ENCODE data around the gene ZNF236. TPM values are rescaled to one million over a fixed set of nuclear protein-coding genes. Genes with fewer than 3 reads are reported as not detected.

ZNF236 gene
- total and polyA plus RNA-seq, 2 of the 8 experiments (the other 6 are each of a cell fraction or from before 2014, with no cell fraction given), result 6.7 to 14.5 TPM

DNA sequence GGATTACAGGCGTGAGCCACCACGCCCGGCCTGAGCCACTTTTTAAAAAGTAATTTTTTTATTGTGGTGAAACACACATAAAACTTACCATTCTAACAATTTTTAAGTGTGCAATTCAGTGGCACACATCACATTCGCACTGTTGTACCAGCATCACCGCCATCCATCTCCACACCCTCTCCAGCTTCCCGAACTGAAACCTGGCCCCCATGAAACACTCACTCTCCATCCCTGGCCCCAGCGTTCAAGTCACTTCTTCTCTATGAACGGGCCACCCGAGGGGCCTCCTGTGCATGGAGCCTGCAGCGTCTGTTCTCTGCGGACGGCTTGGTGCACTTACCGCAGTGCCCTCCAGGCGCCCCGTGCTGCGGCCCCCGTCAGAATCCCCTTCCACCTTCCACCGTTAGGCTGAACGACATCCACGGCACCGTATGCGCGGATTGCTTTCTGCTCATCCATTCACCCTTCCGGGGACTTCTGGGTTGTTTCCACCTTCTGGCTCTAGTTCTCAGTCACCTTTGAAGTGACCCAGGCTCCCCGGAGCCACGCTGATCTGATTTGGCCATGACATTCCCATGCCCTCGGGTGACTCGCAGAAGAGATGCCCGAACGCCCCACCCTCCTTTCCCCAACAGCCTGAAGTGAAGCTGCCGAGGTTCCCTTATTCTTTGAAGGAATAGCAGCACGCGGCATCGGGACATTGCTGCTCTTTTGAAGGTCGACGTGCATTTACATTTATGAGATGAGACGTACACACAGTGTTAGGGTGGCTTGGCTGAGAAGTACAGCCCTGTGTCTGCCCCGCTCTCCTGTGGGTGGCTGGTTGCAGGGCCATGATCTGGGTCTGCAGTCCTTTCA is 175.8 kb downstream of the ZNF236 start (continued):
- no peak for TF ChIP-seq YY1 (IDR thresholded peaks at IDR 0.05; ENCODE audit: low read depth, low read length)

Data from H1 (cell line).